Caco-2 (cell line): ENCODE measurements around the gene SYNJ1. TPM values are rescaled to one million over a fixed set of nuclear protein-coding genes. Genes with fewer than 3 reads are reported as not detected.

Experiments used
- BruUV-seq: library from RNA; stranded (reverse); fragments of 400-500 nt; replicated peaks from 2 replicates; lab custom pipeline; 2021; lab: Mats Ljungman, UMichigan
- CTCF ChIA-PET: fragments of 300-600 bp; sonication (Branson Sonifier 250); formaldehyde crosslinking; loops from one replicate; lab custom pipeline; 2022; ENCODE audit warnings: antibody characterized with exemption; lab: Charles Lee
- POLR2A ChIA-PET: fragments of 300-600 bp; sonication (Branson Sonifier 250); formaldehyde crosslinking; loops from one replicate; lab custom pipeline; 2022; ENCODE audit warnings: antibody characterized with exemption; lab: Charles Lee
- DNase-seq, 2 experiments: peaks; one replicate each; pipeline versions ENCODE4 v3.0.0 to v3.0.0-alpha.2; 2020 to 2022
- H3K27me3 ChIP-seq: replicated peaks from 2 replicates; pipeline ENCODE4 v1.6.0; 2011; ENCODE audit warnings: low read length; ENCODE audit not compliant: control insufficient read depth, insufficient read depth
- H3K36me3 ChIP-seq: 2 replicates; pipeline ENCODE4 v1.5.1; 2011; ENCODE audit warnings: low read length; ENCODE audit not compliant: control insufficient read depth, insufficient read depth
- H3K4me1 ChIP-seq: fragments of 250-450 bp; sonication (Bioruptor Pico); 2 replicates; pipeline ENCODE4 v1.5.1; 2020; ENCODE audit warnings: mild to moderate bottlenecking
- H3K4me3 ChIP-seq: 2 replicates; pipeline ENCODE4 v1.5.1; 2011; ENCODE audit warnings: low read depth, mild to moderate bottlenecking, control low read depth, low read length
- H3K9me3 ChIP-seq: fragments of 250-450 bp; sonication (Bioruptor Pico); 2 replicates; pipeline ENCODE4 v1.5.1; 2020; ENCODE audit warnings: mild to moderate bottlenecking, moderate library complexity
- H3K27ac Mint-ChIP-seq: one replicate; pipeline ENCODE4 v1.8.0; 2022; ENCODE audit warnings: mixed read lengths; ENCODE audit not compliant: unreplicated experiment
- H3K27me3 Mint-ChIP-seq: one replicate; pipeline ENCODE4 v1.8.0; 2022; ENCODE audit warnings: mixed read lengths; ENCODE audit not compliant: insufficient read depth, unreplicated experiment
- H3K36me3 Mint-ChIP-seq: one replicate; pipeline ENCODE4 v1.8.0; 2022; ENCODE audit warnings: mild to moderate bottlenecking, mixed read lengths; ENCODE audit not compliant: insufficient read depth, unreplicated experiment
- H3K4me1 Mint-ChIP-seq: one replicate; pipeline ENCODE4 v1.8.0; 2022; ENCODE audit warnings: low read depth, mixed read lengths; ENCODE audit not compliant: unreplicated experiment
- H3K4me3 Mint-ChIP-seq: one replicate; pipeline ENCODE4 v1.8.0; 2022; ENCODE audit warnings: mild to moderate bottlenecking, moderate library complexity, mixed read lengths; ENCODE audit not compliant: unreplicated experiment
- H3K9me3 Mint-ChIP-seq: one replicate; pipeline ENCODE4 v1.8.0; 2022; ENCODE audit warnings: mixed read lengths; ENCODE audit not compliant: unreplicated experiment
- CTCF ChIP-seq, 2 experiments: fragments of 200-600 bp in 1 of 2; IDR thresholded peaks; 1 replicate in 1 of 2; 2 replicates in 1 of 2; pipeline versions ENCODE4 v1.5.1 to v1.8.0; 2011 to 2022; ENCODE audit warnings: antibody characterized with exemption in 1 of 2, control low read depth in 1 of 2, inconsistent platforms in 1 of 2, low read depth in 1 of 2, low read length in 1 of 2, mild to moderate bottlenecking in 1 of 2, moderate library complexity in 1 of 2; ENCODE audit not compliant: insufficient read depth in 1 of 2, severe bottlenecking in 1 of 2, unreplicated experiment in 1 of 2
- intact Hi-C: fragments of 100-400 bp; cut with micrococcal nuclease; formaldehyde crosslinking; loops from one replicate; pipeline ENCODE4 v1.10.0; 2022; ENCODE audit not compliant: unreplicated experiment
- total RNA-seq: library from RNA; stranded (reverse); gene quantifications from 2 replicates; pipeline ENCODE4 v1.2.3, GENCODE V29; 2022

SYNJ1 gene
- total RNA-seq, 1 experiment from 2014 or later: 8.3 TPM

GRCh38 chr21:32765058-32765457 lies 37.2 kb upstream of the SYNJ1 start:
- Mint-ChIP-seq H3K4me3 (no peak overlapping the region), H3K9me3 (no peaks in the 10 kb centered on the region), H3K4me1 (peaks cover 13% of the 10 kb centered on the region), H3K27me3 (no peaks in the 10 kb centered on the region), H3K27ac (no peak overlapping the region), H3K36me3 (peaks cover 72% of the 10 kb centered on the region)
- no TSS peak for BruUV-seq
- no peak for DNase-seq
- POLR2A ChIA-PET: no interaction called here
- H3K27me3 ChIP-seq: no peaks in the 10 kb centered on the region
- no peak overlapping the region for H3K4me3 ChIP-seq
- no peaks in the 10 kb centered on the region; the same call in 1 of the 2 replicates for H3K36me3 ChIP-seq
- intact Hi-C loops: no loop called here
- TF ChIP-seq CTCF (IDR thresholded peaks at IDR 0.05; ENCODE audit: insufficient read depth in 1 of 2, low read depth in 1 of 2, low read length in 1 of 2, severe bottlenecking in 1 of 2, unreplicated experiment in 1 of 2): no peak
- H3K4me1 ChIP-seq: 0 out of 2 replicates have a peak, but pooled peaks cover 9% of the 10 kb centered on the region
- CTCF ChIA-PET: no interaction called here
- no peaks in the 10 kb centered on the region for H3K9me3 ChIP-seq

- BruUV-seq: no TSS peak
- Histone ChIP-seq H3K4me3 (no peak overlapping the region), H3K4me1 (0 out of 2 replicates have a peak, but pooled peaks cover 3% of the 10 kb centered on the region), H3K9me3 (no peaks in the 10 kb centered on the region), H3K36me3 (no peaks in the 10 kb centered on the region; the same call in 1 of the 2 replicates), H3K27me3 (no peaks in the 10 kb centered on the region)
- Mint-ChIP-seq H3K27ac (no peak overlapping the region), H3K9me3 (no peaks in the 10 kb centered on the region), H3K4me3 (no peak overlapping the region), H3K36me3 (peaks cover 78% of the 10 kb centered on the region), H3K4me1 (peaks cover 13% of the 10 kb centered on the region), H3K27me3 (no peaks in the 10 kb centered on the region)
- ChIA-PET CTCF (no interaction called here), POLR2A (no interaction called here)
- no peak for TF ChIP-seq CTCF (IDR thresholded peaks at IDR 0.05; ENCODE audit: insufficient read depth in 1 of 2, low read depth in 1 of 2, low read length in 1 of 2, severe bottlenecking in 1 of 2, unreplicated experiment in 1 of 2)
- DNase-seq: no peak
- intact Hi-C loops: no loop called here
Observed at GRCh38 chr21:32764186-32764585, 36.4 kb upstream of the SYNJ1 start.

GRCh38 chr21:32757804-32758203 lies 30.0 kb upstream of the SYNJ1 start:
- Mint-ChIP-seq H3K9me3 (no peaks in the 10 kb centered on the region), H3K36me3 (peaks cover 63% of the 10 kb centered on the region), H3K4me1 (no peaks in the 10 kb centered on the region), H3K27ac (no peak overlapping the region), H3K27me3 (no peaks in the 10 kb centered on the region), H3K4me3 (no peak overlapping the region)
- ChIA-PET CTCF (interaction anchor here (1.5 kb wide), 1 partner anchor 14 kb away, joined by 5 read pairs; the partner anchor contains the start of gene PAXBP1), POLR2A (no interaction called here)
- TF ChIP-seq CTCF (IDR thresholded peaks at IDR 0.05; ENCODE audit: insufficient read depth in 1 of 2, low read depth in 1 of 2, low read length in 1 of 2, severe bottlenecking in 1 of 2, unreplicated experiment in 1 of 2): no peak
- peaks cover 1% of the 10 kb centered on the region; the same call in 1 of the 2 replicates for H3K36me3 ChIP-seq
- H3K4me1 ChIP-seq: no peaks in the 10 kb centered on the region
- intact Hi-C loops: loop anchor here (10.0 kb wide), 1 partner anchor 103 kb away; no protein-coding TSS in a partner anchor
- H3K9me3 ChIP-seq: no peaks in the 10 kb centered on the region
- H3K27me3 ChIP-seq: no peaks in the 10 kb centered on the region
- BruUV-seq: TSS peak; percentile 1
- no peak overlapping the region for H3K4me3 ChIP-seq
- DNase-seq: no peak
